Cardiac septum (tissue), 1 donor: ENCODE results near the gene PCNX3. TPM values are rescaled to one million over a fixed set of nuclear protein-coding genes. Genes with fewer than 3 reads are reported as not detected.
A peak's percentile ranks its signal among the peaks of the same experiment; 100 is the strongest.
"Not testable (repeated sequence)": the region's sequence is repeated elsewhere in the genome, so short reads cannot be mapped to it uniquely, and the experiment has no call there.

Experiments used
- DNase-seq: peaks from one replicate; pipeline ENCODE4 v3.0.0-alpha.2; 2020; ENCODE audit warnings: low spot score
- intact Hi-C: fragments of 100-400 bp; cut with DNase I; formaldehyde crosslinking; loops from one replicate; pipeline ENCODE4 v1.14.0; 2022
- total RNA-seq: library from RNA; stranded (reverse); fragmentation: NEBNext Ultra II Directional; extraction: Animal tissue kit (Norgen Biotek cat#: 25700); gene quantifications from one replicate; pipeline ENCODE4 v1.2.1, GENCODE V29; 2021
- donor health status: DM: no; HTN: no; CAD: no.

Gene PCNX3
- total RNA-seq, 1 donor from 2014 or later = 15.9 TPM

- no peak for DNase-seq
- intact Hi-C loops = no loop called here
Observed at GRCh38 chr11:65646958-65647701, 31.6 kb downstream of the PCNX3 start.

- DNase-seq = no peak
- intact Hi-C loops = no loop called here
Observed at GRCh38 chr11:65648997-65649493, 33.5 kb downstream of the PCNX3 start.

GRCh38 chr11:65649656-65650546 is 34.3 kb downstream of the PCNX3 start:
- no peak for DNase-seq
- intact Hi-C loops = no loop called here

- intact Hi-C loops = no loop called here
- no peak for DNase-seq
Observed at GRCh38 chr11:65650547-65651338, 35.2 kb downstream of the PCNX3 start.

- intact Hi-C loops = no loop called here
- no peak for DNase-seq
Observed at GRCh38 chr11:65651339-65651588, 35.7 kb downstream of the PCNX3 start.

- intact Hi-C loops = no loop called here
- no peak for DNase-seq
Observed at GRCh38 chr11:65651589-65652510, 36.3 kb downstream of the PCNX3 start.

GRCh38 chr11:65652511-65653228 is 37.1 kb downstream of the PCNX3 start:
- intact Hi-C loops = loop anchor here (1.0 kb wide), 1 partner anchor 10 kb away; the partner anchor contains the start of gene RELA
- DNase-seq = peak; percentile 99

GRCh38 chr11:65653229-65654225 is 38.0 kb downstream of the PCNX3 start:
- intact Hi-C loops = loop anchor here (1.0 kb wide), 1 partner anchor 9 kb away; the partner anchor contains the start of gene RELA

GRCh38 chr11:65654375-65655349 is 39.1 kb downstream of the PCNX3 start:
- no peak for DNase-seq
- intact Hi-C loops = no loop called here

More at GRCh38 chr11:65653229-65654225, 38.0 kb downstream of the PCNX3 start:
- DNase-seq = no peak

- intact Hi-C loops = no loop called here
- DNase-seq = no peak
Observed at GRCh38 chr11:65655570-65656332, 40.2 kb downstream of the PCNX3 start.

- intact Hi-C loops = no loop called here
Observed at GRCh38 chr11:65657426-65657825, 41.9 kb downstream of the PCNX3 start.

GRCh38 chr11:65658174-65659021 is 42.8 kb downstream of the PCNX3 start:
- intact Hi-C loops = no loop called here
- no peak for DNase-seq

More at GRCh38 chr11:65657426-65657825, 41.9 kb downstream of the PCNX3 start:
- no peak for DNase-seq

GRCh38 chr11:65660038-65660437 is 44.5 kb downstream of the PCNX3 start:
- intact Hi-C loops = no loop called here

GRCh38 chr11:65660908-65661307 is 45.3 kb downstream of the PCNX3 start:
- DNase-seq, intact Hi-C loops: not testable (repeated sequence)

More at GRCh38 chr11:65660038-65660437, 44.5 kb downstream of the PCNX3 start:
- no peak for DNase-seq
